Stimulated activated CD8-positive, alpha-beta memory T cell treated with anti-CD3 and anti-CD28 coated beads, Interleukin-4, amount 100 ng/mL, for 4 hours (primary cell): Measurements from ENCODE around the gene CACNB4.

ENCODE experiments used
- DNase-seq, 2 donors: peaks; one replicate each; pipeline ENCODE4 v3.0.0-alpha.2; 2020; ENCODE audit warnings: low read depth in 2 of 2, low spot score in 1 of 2

Gene CACNB4

DNA sequence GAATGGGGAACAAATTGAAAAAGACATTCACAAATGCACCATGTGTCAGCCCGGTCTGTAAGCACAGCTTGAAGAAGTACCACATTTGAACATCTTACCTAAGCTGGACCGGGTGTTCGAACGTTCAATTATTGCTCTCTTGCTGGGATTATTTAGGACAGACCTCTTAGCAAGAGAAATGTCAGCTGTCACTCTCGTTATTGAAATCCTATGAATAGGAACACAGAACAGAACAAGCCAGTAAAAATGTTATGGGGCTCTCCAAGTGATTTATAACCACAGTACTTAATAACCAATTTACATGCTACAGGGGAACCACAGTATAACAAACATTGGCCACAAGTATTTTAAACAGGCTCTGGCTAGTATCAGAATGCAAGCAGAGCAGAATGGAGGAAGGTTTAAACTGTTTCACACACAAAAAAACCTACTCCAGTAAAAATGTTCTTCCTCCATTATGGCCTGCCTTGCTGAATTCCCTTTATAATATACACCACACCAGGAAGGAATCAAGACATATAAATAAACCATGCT is 238.2 kb downstream of the CACNB4 start:
- no peak for DNase-seq

DNA sequence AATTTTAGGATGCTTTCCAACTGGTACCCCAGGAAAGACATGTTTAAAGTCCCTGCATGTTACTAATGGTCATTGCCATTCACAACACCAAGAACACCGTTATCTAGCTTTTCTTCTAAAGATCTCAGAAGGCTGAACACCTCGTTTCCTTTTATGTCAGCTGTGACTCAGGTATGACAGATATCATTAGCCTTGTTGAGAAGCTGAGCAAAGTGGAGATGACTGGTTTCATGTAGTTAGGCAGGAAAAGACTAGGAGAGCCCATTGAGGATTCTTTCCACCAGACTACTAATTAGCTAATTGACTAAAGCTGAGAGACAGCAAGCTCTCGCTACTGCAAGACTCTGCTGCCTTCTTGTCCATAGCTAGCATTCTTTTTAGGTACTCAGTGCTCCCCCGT is 238.6 kb downstream of the CACNB4 start:
- no peak for DNase-seq

DNA sequence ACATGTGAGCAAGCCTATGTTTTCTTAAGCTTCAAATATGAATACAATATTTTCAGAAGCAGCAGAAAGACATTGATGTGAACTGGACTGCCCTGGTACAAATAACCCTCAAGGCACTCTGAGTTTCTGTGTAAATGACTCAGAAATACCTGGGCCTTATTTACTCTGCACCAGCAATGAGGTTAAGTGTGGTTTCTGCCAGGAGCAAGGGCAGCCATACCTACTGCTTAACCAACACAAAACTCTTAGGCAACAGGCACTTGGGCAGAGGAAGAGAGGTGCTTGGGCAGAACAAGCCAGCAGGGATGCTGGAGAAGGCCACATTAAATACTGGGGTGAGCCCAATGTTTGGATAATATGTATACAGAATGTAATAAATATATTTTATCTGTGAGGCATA is 241.2 kb downstream of the CACNB4 start:
- DNase-seq: no peak

DNA sequence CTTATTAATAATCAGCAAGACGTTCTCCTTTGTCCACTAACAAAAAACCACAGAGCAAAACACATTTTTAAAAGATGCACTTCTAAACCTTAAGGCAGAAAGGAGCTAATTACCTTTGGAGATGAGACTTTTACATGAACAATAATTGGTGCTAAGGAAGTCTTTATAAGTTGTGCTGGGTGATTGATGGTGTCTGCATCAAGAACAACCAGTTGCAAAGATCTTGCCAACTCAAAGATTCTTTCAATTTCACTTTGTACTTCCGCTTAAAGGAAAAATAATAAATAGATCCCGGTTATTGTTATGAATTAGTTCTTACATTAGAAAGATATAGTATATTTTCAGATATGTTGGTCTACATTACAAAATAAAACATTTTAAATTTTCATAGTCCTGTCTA is 243.7 kb downstream of the CACNB4 start:
- no peak for DNase-seq

GRCh38 chr2:151853070-151853758 is 245.6 kb downstream of the CACNB4 start:
- DNase-seq: no peak

- DNase-seq: no peak
Measured at GRCh38 chr2:151852260-151853069, 246.4 kb downstream of the CACNB4 start.

- no peak for DNase-seq
Measured at GRCh38 chr2:151851761-151852160, 247.1 kb downstream of the CACNB4 start.

GRCh38 chr2:151849413-151850010 is 249.3 kb downstream of the CACNB4 start:
- DNase-seq: no peak

DNA sequence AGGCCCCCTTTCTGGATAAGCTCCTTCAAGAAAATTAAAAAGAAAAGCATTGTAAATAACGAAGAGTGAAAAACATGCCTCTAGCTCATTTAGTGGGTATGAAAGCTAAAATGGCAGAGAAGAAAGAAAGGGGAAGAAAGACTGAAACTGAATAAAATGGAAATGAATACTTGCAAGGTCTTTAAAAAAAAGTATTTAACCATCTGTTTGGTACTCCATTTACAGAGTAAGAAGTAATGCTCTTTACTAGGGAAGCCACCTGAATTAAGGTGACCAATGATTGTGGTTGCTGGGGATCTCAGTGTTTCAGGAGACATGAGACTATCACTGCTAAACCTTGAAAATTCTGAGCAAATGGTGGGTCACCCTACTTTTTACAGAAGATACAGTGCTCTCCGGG is 253.0 kb downstream of the CACNB4 start:
- DNase-seq: no peak

- DNase-seq: no peak
Measured at GRCh38 chr2:151845481-151845880, 253.4 kb downstream of the CACNB4 start.

DNA sequence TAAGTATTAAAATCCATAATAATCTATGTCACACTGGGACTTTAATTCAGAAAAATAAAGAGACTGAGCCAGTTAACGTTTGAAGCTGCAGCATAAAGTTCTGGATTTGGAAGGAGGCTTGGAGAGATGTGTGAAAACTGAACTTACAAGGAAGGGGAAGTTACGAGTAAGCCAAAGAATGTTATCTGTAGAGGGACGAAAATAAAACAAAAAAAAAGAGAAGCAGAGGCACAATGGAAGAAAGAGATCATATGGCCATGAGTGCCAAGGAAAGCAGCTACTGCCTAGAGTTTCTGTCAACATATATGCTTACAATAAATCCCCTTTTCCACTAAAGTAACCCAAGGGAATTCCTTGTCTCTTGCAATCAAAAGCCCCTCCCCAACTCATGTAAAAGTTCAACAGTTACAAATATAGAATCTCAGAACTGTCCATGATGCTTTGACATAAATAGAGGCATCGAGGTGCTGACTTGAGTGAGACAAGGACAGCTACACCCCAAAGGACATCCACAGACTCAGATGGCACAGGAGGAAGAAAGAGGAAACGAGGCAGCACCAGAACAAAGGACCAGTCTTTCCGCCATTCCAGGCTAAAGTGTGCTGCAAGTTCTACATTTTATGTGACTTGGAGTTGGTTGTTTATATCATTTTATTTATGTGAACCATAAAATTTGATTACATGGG is 254.5 kb downstream of the CACNB4 start:
- no peak for DNase-seq

- DNase-seq: no peak
Measured at GRCh38 chr2:151843691-151844061, 255.2 kb downstream of the CACNB4 start.

GRCh38 chr2:151842830-151843690 is 255.8 kb downstream of the CACNB4 start:
- DNase-seq: no peak

DNA sequence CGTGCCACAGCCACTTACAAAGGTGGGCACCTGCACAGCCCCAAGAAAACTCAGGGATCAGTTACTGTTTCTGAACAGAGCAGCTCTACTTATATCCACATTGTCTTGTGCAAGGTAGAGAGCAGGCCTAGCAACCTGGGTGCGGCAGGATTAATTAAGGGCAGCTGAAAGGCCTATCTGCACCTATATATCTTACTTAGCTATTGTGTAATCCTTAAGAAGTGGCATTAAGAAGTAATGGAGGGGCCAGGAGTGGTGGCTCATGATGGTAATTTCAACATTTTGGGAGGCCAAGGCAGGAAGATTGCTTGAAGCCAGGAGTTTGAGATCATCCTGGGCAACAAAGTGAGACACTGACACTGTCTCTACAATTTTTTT is 257.8 kb downstream of the CACNB4 start:
- DNase-seq: no peak

GRCh38 chr2:151840216-151841046 is 258.4 kb downstream of the CACNB4 start:
- DNase-seq: no peak

DNA sequence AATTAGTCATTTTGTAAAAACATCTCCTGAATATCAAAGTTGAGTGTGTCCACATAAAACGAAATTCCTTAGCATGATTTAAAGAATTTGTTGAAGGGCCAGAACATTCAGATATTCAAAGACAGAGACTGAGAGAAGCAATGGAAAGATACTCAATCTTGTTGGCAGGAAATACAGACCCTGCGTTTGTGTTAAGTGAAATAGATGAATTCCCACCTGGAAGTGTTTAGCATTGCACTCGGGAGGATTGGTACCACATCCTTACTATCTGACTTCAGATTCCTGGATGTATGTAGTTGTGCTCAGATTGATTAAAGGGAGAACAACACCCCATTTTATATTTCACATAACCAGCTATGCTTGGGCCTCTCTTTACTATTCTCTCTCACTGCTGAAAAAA is 260.9 kb downstream of the CACNB4 start:
- no peak for DNase-seq

DNA sequence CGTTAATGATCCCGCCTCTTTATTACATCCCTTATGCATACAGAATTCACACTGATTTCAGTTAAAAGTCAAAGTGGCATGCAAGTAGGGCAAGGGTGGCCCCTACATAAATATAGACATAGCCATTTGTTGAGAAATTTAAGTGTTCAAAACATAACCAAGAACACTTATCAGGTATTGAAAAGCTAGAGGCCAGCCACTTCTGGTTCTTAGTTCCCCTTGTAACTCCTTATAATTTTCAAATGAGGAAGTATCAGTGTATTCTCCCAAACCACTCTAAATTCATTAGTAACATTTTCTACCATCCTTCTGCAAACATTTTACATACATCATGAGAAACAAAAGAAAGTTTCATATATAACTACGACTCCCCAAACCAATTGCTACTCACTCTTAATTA is 264.9 kb downstream of the CACNB4 start:
- DNase-seq: no peak

- DNase-seq: no peak
Measured at GRCh38 chr2:151830961-151831360, 267.9 kb downstream of the CACNB4 start.

DNA sequence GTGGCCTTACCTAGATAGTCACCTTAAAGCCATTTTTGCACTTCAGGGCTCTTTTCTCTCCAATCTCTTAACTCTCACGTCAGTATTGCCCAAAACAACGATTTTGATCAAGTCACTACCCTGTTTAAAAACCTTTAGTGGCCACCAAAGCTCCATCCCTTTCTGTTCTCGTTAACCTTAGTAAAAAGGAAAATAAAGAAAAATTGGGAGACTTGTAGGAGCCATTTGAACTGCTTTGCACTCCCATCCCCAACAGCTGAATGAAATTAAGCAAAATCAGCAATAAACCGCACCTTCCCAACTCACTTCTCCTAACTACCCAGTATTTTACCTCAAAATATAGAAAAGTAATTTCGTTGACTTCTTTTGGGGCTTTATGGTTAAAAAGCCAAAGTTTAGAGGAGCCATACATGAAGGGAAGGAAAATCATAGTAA is 269.9 kb downstream of the CACNB4 start:
- DNase-seq: no peak
